HG03095 (cell line): ENCODE data around the gene LGR6.

Experiments
- ATAC-seq: cut with Tn5 transposase; IDR thresholded peaks from one replicate; pipeline ENCODE4 v1.9.1; 2021; ENCODE audit warnings: moderate library complexity; ENCODE audit not compliant: unreplicated experiment

Gene LGR6

GRCh38 chr1:202283379-202283844, 89.8 kb downstream of the LGR6 start:
- ATAC-seq = no peak

GRCh38 chr1:202283991-202284390, 90.4 kb downstream of the LGR6 start:
- ATAC-seq = no peak

GRCh38 chr1:202285908-202286307, 92.3 kb downstream of the LGR6 start:
- no peak for ATAC-seq

- no peak for ATAC-seq
Measured at GRCh38 chr1:202286622-202287097, 93.1 kb downstream of the LGR6 start.

GRCh38 chr1:202287196-202287595, 93.6 kb downstream of the LGR6 start:
- ATAC-seq = no peak

- ATAC-seq = no peak
Measured at GRCh38 chr1:202288177-202288576, 94.6 kb downstream of the LGR6 start.

GRCh38 chr1:202289009-202289408, 95.4 kb downstream of the LGR6 start:
- no peak for ATAC-seq

GRCh38 chr1:202291001-202291400, 97.4 kb downstream of the LGR6 start:
- no peak for ATAC-seq

- no peak for ATAC-seq
Measured at GRCh38 chr1:202291961-202292712, 98.5 kb downstream of the LGR6 start.

GRCh38 chr1:202292773-202293172, 99.2 kb downstream of the LGR6 start:
- no peak for ATAC-seq

GRCh38 chr1:202293569-202293968, 100.0 kb downstream of the LGR6 start:
- no peak for ATAC-seq

- ATAC-seq = no peak
Measured at GRCh38 chr1:202302166-202302565, 108.6 kb downstream of the LGR6 start.

GRCh38 chr1:202304375-202304774, 110.8 kb downstream of the LGR6 start:
- no peak for ATAC-seq

- ATAC-seq = no peak
Measured at GRCh38 chr1:202305168-202305567, 111.6 kb downstream of the LGR6 start.

- no peak for ATAC-seq
Measured at GRCh38 chr1:202306535-202307345, 113.1 kb downstream of the LGR6 start.

GRCh38 chr1:202310071-202310725, 116.6 kb downstream of the LGR6 start:
- ATAC-seq = no peak

GRCh38 chr1:202310746-202311145, 117.1 kb downstream of the LGR6 start:
- ATAC-seq = no peak

GRCh38 chr1:202311875-202312635, 118.5 kb downstream of the LGR6 start:
- no peak for ATAC-seq

- no peak for ATAC-seq
Measured at GRCh38 chr1:202315576-202316168, 122.1 kb downstream of the LGR6 start.

GRCh38 chr1:202316186-202316585, 122.6 kb downstream of the LGR6 start:
- no peak for ATAC-seq
